HEK293 (cell line): ENCODE data around the gene EXOC2.

Experiments used
- CTCF ChIA-PET: fragments of 350-600 bp; formaldehyde crosslinking; extraction: SDS; loops from one replicate; lab custom pipeline; 2021; ENCODE audit warnings: antibody characterized with exemption; lab: Yijun Ruan, JAX
- POLR2A ChIA-PET: fragments of 300-600 bp; formaldehyde crosslinking; extraction: SDS; loops from one replicate; lab custom pipeline; 2020; ENCODE audit warnings: antibody characterized with exemption, inconsistent platforms; lab: Yijun Ruan, JAX
- H3K27ac ChIP-seq: fragments of 200-500 bp; sonication (Bioruptor generic); 2 replicates; pipeline ENCODE4 v1.5.1; 2014; ENCODE audit warnings: low read depth, low read length, control low read depth, inconsistent platforms; ENCODE audit errors: extremely low read depth
- H3K36me3 ChIP-seq, 2 experiments: fragments of 200-500 bp in 1 of 2; sonication (Bioruptor generic) in 1 of 2; 1 replicate in 1 of 2; 2 replicates in 1 of 2; pipeline ENCODE4 v1.5.1; 2014 to 2017; ENCODE audit warnings: inconsistent platforms in 2 of 2, low read length in 2 of 2; ENCODE audit not compliant: control insufficient read depth in 2 of 2, insufficient read depth in 1 of 2
- H3K4me1 ChIP-seq: fragments of 200-500 bp; sonication (Bioruptor generic); 2 replicates; pipeline ENCODE4 v1.5.1; 2014; ENCODE audit warnings: mild to moderate bottlenecking, low read length, inconsistent platforms; ENCODE audit not compliant: control insufficient read depth, insufficient read depth
- H3K4me3 ChIP-seq: 2 replicates; pipeline ENCODE4 v1.5.1; 2011; ENCODE audit warnings: low read depth, mild to moderate bottlenecking, control low read depth, low read length, moderate library complexity
- H3K9me3 ChIP-seq: fragments of 200-500 bp; sonication (Bioruptor generic); 2 replicates; pipeline ENCODE4 v1.5.1; 2014; ENCODE audit warnings: low read depth, low read length, inconsistent platforms; ENCODE audit not compliant: control insufficient read depth, insufficient read depth
- KLF17 ChIP-seq: fragments of 450-650 bp; formaldehyde crosslinking; IDR thresholded peaks from 2 replicates; pipeline ENCODE4 v1.5.1; 2016; ENCODE audit warnings: missing biosample characterization, missing genetic modification characterization
- TRIM28 ChIP-seq: IDR thresholded peaks from 2 replicates; pipeline ENCODE4 v1.6.1; 2011; ENCODE audit warnings: low read length, control low read depth, borderline replicate concordance
- TSHZ1 ChIP-seq: fragments of 450-650 bp; formaldehyde crosslinking; IDR thresholded peaks from 2 replicates; pipeline ENCODE4 v1.5.1; 2016; ENCODE audit warnings: missing biosample characterization, missing genetic modification characterization, borderline replicate concordance
- ZIC2 ChIP-seq: fragments of 450-650 bp; formaldehyde crosslinking; IDR thresholded peaks from 2 replicates; pipeline ENCODE4 v1.5.1; 2016; ENCODE audit warnings: missing biosample characterization, missing genetic modification characterization
- ZNF23 ChIP-seq: fragments of 450-650 bp; formaldehyde crosslinking; IDR thresholded peaks from 2 replicates; pipeline ENCODE4 v1.5.1; 2016; ENCODE audit warnings: missing biosample characterization, missing genetic modification characterization, borderline replicate concordance
- ZNF354C ChIP-seq: fragments of 450-650 bp; formaldehyde crosslinking; IDR thresholded peaks from 2 replicates; pipeline ENCODE4 v1.5.1; 2016; ENCODE audit warnings: missing biosample characterization, missing genetic modification characterization, low read depth, borderline replicate concordance
- ZNF37A ChIP-seq: fragments of 450-650 bp; IDR thresholded peaks from 2 replicates; pipeline ENCODE4 v1.5.1; 2018; ENCODE audit warnings: missing biosample characterization, missing genetic modification characterization
- ZNF394 ChIP-seq: fragments of 450-650 bp; formaldehyde crosslinking; IDR thresholded peaks from 2 replicates; pipeline ENCODE4 v1.5.1; 2016; ENCODE audit warnings: missing biosample characterization, missing genetic modification characterization, mild to moderate bottlenecking, moderate library complexity, borderline replicate concordance
- ZNF398 ChIP-seq: fragments of 450-650 bp; formaldehyde crosslinking; IDR thresholded peaks from 2 replicates; pipeline ENCODE4 v1.5.1; 2017; ENCODE audit warnings: missing biosample characterization, missing genetic modification characterization
- ZNF426 ChIP-seq: fragments of 450-650 bp; formaldehyde crosslinking; IDR thresholded peaks from 2 replicates; pipeline ENCODE4 v1.5.1; 2017; ENCODE audit warnings: missing biosample characterization, missing genetic modification characterization, mild to moderate bottlenecking, inconsistent platforms, moderate library complexity
- ZNF518A ChIP-seq: fragments of 450-650 bp; formaldehyde crosslinking; conservative IDR thresholded peaks from 2 replicates; pipeline ENCODE4 v1.5.1; 2016; ENCODE audit warnings: low read depth, missing biosample characterization, missing genetic modification characterization
- ZNF548 ChIP-seq: fragments of 450-650 bp; formaldehyde crosslinking; IDR thresholded peaks from 2 replicates; pipeline ENCODE4 v1.5.1; 2016; ENCODE audit warnings: missing biosample characterization, missing genetic modification characterization
- ZNF596 ChIP-seq: fragments of 450-650 bp; IDR thresholded peaks from 2 replicates; pipeline ENCODE4 v1.5.0; 2018; ENCODE audit warnings: missing biosample characterization, mild to moderate bottlenecking, missing genetic modification characterization, moderate library complexity
- ZNF658 ChIP-seq: fragments of 450-650 bp; formaldehyde crosslinking; IDR thresholded peaks from 2 replicates; pipeline ENCODE4; 2016; ENCODE audit warnings: missing biosample characterization, missing genetic modification characterization
- ZNF76 ChIP-seq: fragments of 450-650 bp; formaldehyde crosslinking; IDR thresholded peaks from 2 replicates; pipeline ENCODE4; 2016; ENCODE audit warnings: low read depth, missing biosample characterization, missing genetic modification characterization, borderline replicate concordance
- ZNF776 ChIP-seq: fragments of 450-650 bp; formaldehyde crosslinking; IDR thresholded peaks from 2 replicates; pipeline ENCODE4 v1.5.0; 2017; ENCODE audit warnings: missing biosample characterization, missing genetic modification characterization, borderline replicate concordance
- TF ChIP-seq, protein P1 (sequence below): fragments of 450-650 bp; formaldehyde crosslinking; IDR thresholded peaks from 2 replicates; pipeline ENCODE4 v1.5.1; 2017; ENCODE audit warnings: missing biosample characterization, missing genetic modification characterization
- TF ChIP-seq, protein P2 (sequence below): fragments of 450-650 bp; formaldehyde crosslinking; IDR thresholded peaks from 2 replicates; pipeline ENCODE4 v1.5.1; 2016; ENCODE audit warnings: missing biosample characterization, missing genetic modification characterization
- TF ChIP-seq, protein P3 (sequence below): fragments of 450-650 bp; formaldehyde crosslinking; IDR thresholded peaks from 2 replicates; pipeline ENCODE4 v1.5.1; 2016; ENCODE audit warnings: missing biosample characterization, missing genetic modification characterization

EXOC2 gene

DNA sequence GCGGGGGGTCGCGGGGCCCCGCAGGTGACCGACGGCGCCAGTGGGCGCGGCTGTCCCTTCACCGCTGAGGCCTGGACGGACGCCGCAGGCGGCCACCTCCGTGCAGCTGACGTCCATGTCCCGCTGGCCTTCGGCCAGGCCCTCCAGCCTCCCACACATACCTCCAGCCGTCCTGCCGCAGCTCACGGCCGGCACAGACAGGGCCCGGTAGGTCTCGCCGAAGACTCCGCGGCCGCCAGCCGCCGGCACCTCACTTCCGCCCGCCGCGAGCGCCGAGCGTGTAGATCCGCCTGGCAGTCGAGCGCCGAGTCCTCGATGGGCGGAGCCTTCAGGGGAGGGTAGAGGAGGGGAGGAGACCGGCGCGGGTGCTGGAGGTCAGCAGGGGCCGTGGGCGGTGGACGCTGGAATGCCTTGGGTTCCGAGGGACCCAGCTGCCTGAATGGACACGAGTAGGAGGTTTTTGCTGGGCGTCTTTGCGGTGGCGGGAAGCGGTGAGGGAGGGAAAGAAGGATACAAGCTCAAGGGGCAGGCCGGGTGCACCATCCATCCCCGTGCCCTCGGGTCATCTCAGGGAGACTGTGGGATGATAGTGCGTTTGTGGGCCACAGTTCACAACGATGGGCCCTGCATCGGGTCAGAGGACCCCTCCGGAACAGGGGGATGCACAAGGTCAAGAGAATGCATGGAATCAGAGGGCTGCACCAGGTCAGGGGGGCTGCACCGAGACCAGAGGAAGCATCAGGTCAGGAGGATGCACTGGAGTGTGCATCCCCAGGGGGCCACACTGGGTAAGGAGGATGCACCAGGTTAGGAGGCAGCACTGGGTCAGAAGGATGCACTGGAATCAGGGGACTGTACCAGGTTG, at the start of gene EXOC2:
Gene EXOC2, minus strand, starts transcription at position 282 of the 865 bp plus-strand sequence. CDS start 55,321 bp downstream, outside the sequence.
- Histone ChIP-seq H3K9me3 (no peaks in the 10 kb centered on the region), H3K27ac (peak within 1 kb of the TSS; percentile 92), H3K4me3 (peak within 1 kb of the TSS; percentile 67), H3K4me1 (peaks cover 11% of the 10 kb centered on the region), H3K36me3 (peaks cover 0 to 8% of the 10 kb centered on the region in 2 experiments; a peak in 1 of 3 replicates)
- ChIA-PET CTCF (interaction anchor here (0.7 to 2.3 kb wide), 8 partner anchors 9 to 689 kb away, joined by 3 to 13 read pairs (median 3); no protein-coding TSS in a partner anchor), POLR2A (interaction anchor here (0.9 to 2.2 kb wide), 4 partner anchors 9 to 100 kb away, joined by 5 to 30 read pairs (median 12); no protein-coding TSS in a partner anchor)
- TF ChIP-seq, protein P1, sequence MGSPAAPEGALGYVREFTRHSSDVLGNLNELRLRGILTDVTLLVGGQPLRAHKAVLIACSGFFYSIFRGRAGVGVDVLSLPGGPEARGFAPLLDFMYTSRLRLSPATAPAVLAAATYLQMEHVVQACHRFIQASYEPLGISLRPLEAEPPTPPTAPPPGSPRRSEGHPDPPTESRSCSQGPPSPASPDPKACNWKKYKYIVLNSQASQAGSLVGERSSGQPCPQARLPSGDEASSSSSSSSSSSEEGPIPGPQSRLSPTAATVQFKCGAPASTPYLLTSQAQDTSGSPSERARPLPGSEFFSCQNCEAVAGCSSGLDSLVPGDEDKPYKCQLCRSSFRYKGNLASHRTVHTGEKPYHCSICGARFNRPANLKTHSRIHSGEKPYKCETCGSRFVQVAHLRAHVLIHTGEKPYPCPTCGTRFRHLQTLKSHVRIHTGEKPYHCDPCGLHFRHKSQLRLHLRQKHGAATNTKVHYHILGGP: peak; percentile 41; the same call in 1 of the 2 replicates
- TF ChIP-seq ZNF426 (tag by site-specific recombination) (no peak), KLF17 (tag by site-specific recombination) (peak; percentile 93), ZNF76 (tag by site-specific recombination) (peak; percentile 88), ZNF398 (tag by site-specific recombination) (peak; percentile 69), ZNF37A (tag by site-specific recombination) (no peak), ZNF776 (tag by site-specific recombination) (no peak; the same call in 1 of the 2 replicates), ZNF596 (tag by site-specific recombination) (no peak), TRIM28 (no peak), ZNF394 (tag by site-specific recombination) (peak; percentile 68; the same call in 1 of the 2 replicates), ZNF658 (tag by site-specific recombination) (no peak), ZIC2 (peak; percentile 83), ZNF518A (tag by site-specific recombination) (peak; percentile 82), ZNF354C (no peak), ZNF548 (tag by site-specific recombination) (no peak), ZNF23 (tag by site-specific recombination) (no peak), TSHZ1 (peak; percentile 39; the same call in 1 of the 2 replicates)
- TF ChIP-seq, protein P2, sequence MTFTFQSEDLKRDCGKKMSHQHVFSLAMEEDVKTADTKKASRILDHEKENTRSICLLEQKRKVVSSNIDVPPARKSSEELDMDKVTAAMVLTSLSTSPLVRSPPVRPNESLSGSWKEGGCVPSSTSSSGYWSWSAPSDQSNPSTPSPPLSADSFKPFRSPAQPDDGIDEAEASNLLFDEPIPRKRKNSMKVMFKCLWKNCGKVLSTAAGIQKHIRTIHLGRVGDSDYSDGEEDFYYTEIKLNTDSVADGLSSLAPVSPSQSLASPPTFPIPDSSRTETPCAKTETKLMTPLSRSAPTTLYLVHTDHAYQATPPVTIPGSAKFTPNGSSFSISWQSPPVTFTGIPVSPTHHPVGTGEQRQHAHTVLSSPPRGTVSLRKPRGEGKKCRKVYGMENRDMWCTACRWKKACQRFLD: peak; percentile 97
- TF ChIP-seq, protein P3, sequence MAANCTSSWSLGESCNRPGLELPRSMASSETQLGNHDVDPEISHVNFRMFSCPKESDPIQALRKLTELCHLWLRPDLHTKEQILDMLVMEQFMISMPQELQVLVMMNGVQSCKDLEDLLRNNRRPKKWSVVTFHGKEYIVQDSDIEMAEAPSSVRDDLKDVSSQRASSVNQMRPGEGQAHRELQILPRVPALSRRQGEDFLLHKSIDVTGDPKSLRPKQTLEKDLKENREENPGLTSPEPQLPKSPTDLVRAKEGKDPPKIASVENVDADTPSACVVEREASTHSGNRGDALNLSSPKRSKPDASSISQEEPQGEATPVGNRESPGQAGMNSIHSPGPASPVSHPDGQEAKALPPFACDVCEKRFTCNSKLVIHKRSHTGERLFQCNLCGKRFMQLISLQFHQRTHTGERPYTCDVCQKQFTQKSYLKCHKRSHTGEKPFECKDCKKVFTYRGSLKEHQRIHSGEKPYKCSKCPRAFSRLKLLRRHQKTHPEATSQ (tag by site-specific recombination): peak; percentile 81; the same call in 1 of the 2 replicates
